PC-3 (cell line): ENCODE measurements around the gene RABGAP1L.
"Not testable (repeated sequence)": the region's sequence is repeated elsewhere in the genome, so short reads cannot be mapped to it uniquely, and the experiment has no call there.

ENCODE experiments used
- EZH2 ChIP-seq: fragments of 300-600 bp; sonication (generic); IDR thresholded peaks from one replicate; pipeline ENCODE4 v1.6.1; 2017; ENCODE audit warnings: antibody characterized with exemption, mild to moderate bottlenecking, low read length; ENCODE audit not compliant: unreplicated experiment
- TF ChIP-seq, protein P1 (sequence below): fragments of 300-600 bp; sonication (generic); conservative IDR thresholded peaks from 2 replicates; pipeline ENCODE4 v1.5.1; 2017; ENCODE audit warnings: antibody characterized with exemption, low read depth, mild to moderate bottlenecking, low read length

DNA sequence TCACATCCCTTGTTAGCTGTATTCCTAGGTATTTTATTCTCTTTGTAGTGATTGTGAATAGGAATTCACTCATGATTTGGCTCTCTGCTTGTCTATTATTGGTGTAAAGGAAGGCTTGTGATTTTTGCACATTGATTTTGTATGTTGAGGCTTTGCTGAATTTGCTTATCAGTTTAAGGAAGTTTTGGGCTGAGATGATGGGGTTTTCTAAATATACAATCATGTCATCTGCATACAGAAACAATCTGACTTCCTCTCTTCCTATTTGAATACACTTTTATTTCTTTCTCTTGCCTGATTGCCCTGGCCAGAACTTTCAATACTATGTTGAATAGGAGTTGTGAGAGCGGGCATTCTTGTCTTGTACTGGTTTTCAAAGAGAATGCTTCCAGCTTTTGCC lies 32.1 kb upstream of the RABGAP1L start:
- TF ChIP-seq, protein P1, sequence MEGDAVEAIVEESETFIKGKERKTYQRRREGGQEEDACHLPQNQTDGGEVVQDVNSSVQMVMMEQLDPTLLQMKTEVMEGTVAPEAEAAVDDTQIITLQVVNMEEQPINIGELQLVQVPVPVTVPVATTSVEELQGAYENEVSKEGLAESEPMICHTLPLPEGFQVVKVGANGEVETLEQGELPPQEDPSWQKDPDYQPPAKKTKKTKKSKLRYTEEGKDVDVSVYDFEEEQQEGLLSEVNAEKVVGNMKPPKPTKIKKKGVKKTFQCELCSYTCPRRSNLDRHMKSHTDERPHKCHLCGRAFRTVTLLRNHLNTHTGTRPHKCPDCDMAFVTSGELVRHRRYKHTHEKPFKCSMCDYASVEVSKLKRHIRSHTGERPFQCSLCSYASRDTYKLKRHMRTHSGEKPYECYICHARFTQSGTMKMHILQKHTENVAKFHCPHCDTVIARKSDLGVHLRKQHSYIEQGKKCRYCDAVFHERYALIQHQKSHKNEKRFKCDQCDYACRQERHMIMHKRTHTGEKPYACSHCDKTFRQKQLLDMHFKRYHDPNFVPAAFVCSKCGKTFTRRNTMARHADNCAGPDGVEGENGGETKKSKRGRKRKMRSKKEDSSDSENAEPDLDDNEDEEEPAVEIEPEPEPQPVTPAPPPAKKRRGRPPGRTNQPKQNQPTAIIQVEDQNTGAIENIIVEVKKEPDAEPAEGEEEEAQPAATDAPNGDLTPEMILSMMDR, result not testable (repeated sequence)
- not testable (repeated sequence) for TF ChIP-seq EZH2
